Measurements from ENCODE around the gene OR1E2.
A peak's percentile ranks its signal among the peaks of the same experiment; 100 is the strongest.

Gene OR1E2, protein sequence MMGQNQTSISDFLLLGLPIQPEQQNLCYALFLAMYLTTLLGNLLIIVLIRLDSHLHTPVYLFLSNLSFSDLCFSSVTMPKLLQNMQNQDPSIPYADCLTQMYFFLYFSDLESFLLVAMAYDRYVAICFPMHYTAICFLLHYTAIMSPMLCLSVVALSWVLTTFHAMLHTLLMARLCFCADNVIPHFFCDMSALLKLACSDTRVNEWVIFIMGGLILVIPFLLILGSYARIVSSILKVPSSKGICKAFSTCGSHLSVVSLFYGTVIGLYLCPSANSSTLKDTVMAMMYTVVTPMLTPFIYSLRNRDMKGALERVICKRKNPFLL

GRCh38 chr17:3433741-3434140 lies at the start of gene OR1E2:
OR1E2 (minus strand) TSS chr17:3433841; CDS start chr17:3433841, 0 bp downstream.
- no peak within 1 kb of the TSS for H3K4me3 ChIP-seq (replicated peaks in 1 of 2; ENCODE audit: low read depth in 2 of 2, low read length in 2 of 2)
- DNase-seq (ENCODE audit: low read depth in 2 of 2), result no peak
- TF ChIP-seq CTCF (IDR thresholded peaks at IDR 0.05; ENCODE audit: low read depth, low read length), result no peak

DNA sequence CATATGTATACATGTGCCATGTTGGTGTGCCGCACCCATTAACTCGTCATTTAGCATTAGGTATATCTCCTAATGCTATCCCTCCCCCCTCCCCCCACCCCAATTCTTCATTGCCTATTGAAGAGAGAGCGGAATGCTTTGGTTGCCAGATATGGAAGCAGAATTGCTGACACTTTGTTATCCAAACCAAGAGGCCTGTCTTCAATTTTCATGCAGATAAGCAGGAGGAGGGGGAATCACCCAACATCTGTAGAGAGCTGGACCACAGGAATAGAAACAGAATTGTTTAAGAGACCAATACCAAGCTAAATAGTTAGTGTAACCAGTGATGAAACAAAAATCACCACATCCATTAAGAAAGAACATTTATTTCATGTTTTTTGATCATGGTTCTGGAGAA lies 49.2 kb upstream of the OR1E2 start:
- DNase-seq (ENCODE audit: low read depth in 2 of 2), result no peak
- no peak for TF ChIP-seq CTCF (IDR thresholded peaks at IDR 0.05; ENCODE audit: low read depth, low read length)
- H3K4me3 ChIP-seq (replicated peaks in 1 of 2; ENCODE audit: low read depth in 2 of 2, low read length in 2 of 2), result no peak overlapping the region

DNA sequence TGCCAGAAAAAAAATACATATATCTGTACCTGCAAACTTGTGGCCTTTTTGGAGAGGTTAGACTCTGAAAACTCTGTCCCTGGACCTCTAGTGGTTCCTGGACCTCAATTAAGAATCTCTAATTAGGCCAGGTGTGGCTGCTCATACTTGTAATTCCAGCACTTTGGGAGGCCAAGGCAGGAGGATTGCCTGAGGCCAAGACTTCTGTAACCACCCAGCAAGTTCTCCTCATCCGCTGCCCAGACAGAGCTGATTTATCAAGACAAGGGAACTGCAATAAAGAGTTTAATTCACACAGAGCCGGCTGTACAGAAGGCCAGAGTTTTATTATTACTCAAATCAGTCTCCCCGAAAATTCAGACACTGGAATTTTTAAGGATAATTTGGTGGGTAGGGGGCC lies 46.3 kb upstream of the OR1E2 start:
- TF ChIP-seq CTCF (IDR thresholded peaks at IDR 0.05; ENCODE audit: low read depth, low read length), result no peak
- DNase-seq (ENCODE audit: low read depth in 2 of 2), result no peak
- no peak overlapping the region for H3K4me3 ChIP-seq (replicated peaks in 1 of 2; ENCODE audit: low read depth in 2 of 2, low read length in 2 of 2)

GRCh38 chr17:3475812-3476610 lies 42.4 kb upstream of the OR1E2 start, which contains the start of gene ASPA:
ASPA (plus strand) TSS chr17:3475997; CDS start chr17:3476160, 163 bp downstream.
- TF ChIP-seq CTCF (IDR thresholded peaks at IDR 0.05; ENCODE audit: low read depth, low read length), result no peak
- DNase-seq (ENCODE audit: low read depth in 2 of 2), result peak; percentile 20 to 29
- H3K4me3 ChIP-seq (replicated peaks in 1 of 2; ENCODE audit: low read depth in 2 of 2, low read length in 2 of 2), result peak within 1 kb of the TSS in 1 of 2 donors; percentile 22

GRCh38 chr17:3475251-3475685 lies 41.6 kb upstream of the OR1E2 start:
- no peak for DNase-seq (ENCODE audit: low read depth in 2 of 2)
- TF ChIP-seq CTCF (IDR thresholded peaks at IDR 0.05; ENCODE audit: low read depth, low read length), result no peak
- H3K4me3 ChIP-seq (replicated peaks in 1 of 2; ENCODE audit: low read depth in 2 of 2, low read length in 2 of 2), result no peak overlapping the region

GRCh38 chr17:3474212-3474611 lies 40.6 kb upstream of the OR1E2 start:
- no peak for TF ChIP-seq CTCF (IDR thresholded peaks at IDR 0.05; ENCODE audit: low read depth, low read length)
- DNase-seq (ENCODE audit: low read depth in 2 of 2), result peak; percentile 7 to 60
- no peak overlapping the region for H3K4me3 ChIP-seq (replicated peaks in 1 of 2; ENCODE audit: low read depth in 2 of 2, low read length in 2 of 2)

Measured in cardiac fibroblast (primary cell).